K562 (cell line): ENCODE data around the gene YIPF1. TPM values are rescaled to one million over a fixed set of nuclear protein-coding genes. Genes with fewer than 3 reads are reported as not detected.
A peak's percentile ranks its signal among the peaks of the same experiment; 100 is the strongest.
"Not testable (repeated sequence)": the region's sequence is repeated elsewhere in the genome, so short reads cannot be mapped to it uniquely, and the experiment has no call there.

Source experiments
- ATAC-seq: fragments of 200-7000 bp; cut with Tn5 transposase; 3 replicates; pipeline ENCODE4 v1.9.1; 2020; ENCODE audit warnings: moderate library complexity
- BruUV-seq: library from RNA; stranded (reverse); fragments of 400-500 nt; replicated peaks from 2 replicates; lab custom pipeline; 2021; lab: Mats Ljungman, UMichigan
- CTCF ChIA-PET: fragments of 300-600 bp; formaldehyde crosslinking; extraction: SDS; loops from one replicate; lab custom pipeline; 2021; ENCODE audit warnings: low intra/inter-chr PET ratio; lab: Yijun Ruan, JAX
- POLR2A ChIA-PET: fragments of 300-600, 350-650 bp; sonication (Branson Sonifier 250); formaldehyde crosslinking; extraction: SDS; loops from one replicate; lab custom pipeline; 2021; ENCODE audit warnings: antibody characterized with exemption, inconsistent platforms; lab: Yijun Ruan, JAX
- DNase-seq, 4 experiments: peaks; one replicate each; pipeline versions ENCODE4 v3.0.0 to v3.0.0-alpha.2; 2011 to 2018; ENCODE audit warnings: low spot score in 3 of 4, mixed read lengths in 3 of 4; ENCODE audit errors: extremely low read depth in 1 of 4
- FAIRE-seq: peaks from 2 replicates; lab custom pipeline; 2011; peaks lifted over from hg19 to GRCh38; lab: Jason Lieb, UNC
- H2AFZ ChIP-seq: 2 replicates; pipeline ENCODE4 v1.6.0; 2011; ENCODE audit warnings: low read depth, low read length, control low read depth, inconsistent platforms
- H3K27ac ChIP-seq: fragments of 200-600 bp; 3 replicates; pipeline ENCODE4 v1.8.0; 2011; ENCODE audit warnings: low read depth, mild to moderate bottlenecking, control low read depth, inconsistent platforms, low read length, moderate library complexity, mixed read lengths; ENCODE audit errors: extremely low read depth
- H3K27me3 ChIP-seq, 2 experiments: fragments of 300-600 bp in 1 of 2; 2 replicates in 1 of 2; 3 replicates in 1 of 2; pipeline versions ENCODE4 v1.6.0 to v1.8.0; 2011; ENCODE audit warnings: inconsistent platforms in 2 of 2, low read length in 2 of 2, mild to moderate bottlenecking in 1 of 2, mixed read lengths in 1 of 2, moderate library complexity in 1 of 2; ENCODE audit not compliant: control insufficient read depth in 2 of 2, insufficient read depth in 2 of 2
- H3K36me3 ChIP-seq: fragments of 300-600 bp; 3 replicates; pipeline ENCODE4 v1.8.0; 2011; ENCODE audit warnings: mild to moderate bottlenecking, low read length, inconsistent platforms; ENCODE audit not compliant: control insufficient read depth, insufficient read depth
- H3K4me1 ChIP-seq, 2 experiments: fragments of 200-600 bp in 1 of 2; replicated peaks in 1 of 2; 2 replicates in 1 of 2; 3 replicates in 1 of 2; pipeline versions ENCODE4 v1.5.1 to v1.8.0; 2011; ENCODE audit warnings: inconsistent platforms in 2 of 2, low read length in 2 of 2, mild to moderate bottlenecking in 1 of 2, mixed read lengths in 1 of 2, moderate library complexity in 1 of 2; ENCODE audit not compliant: control insufficient read depth in 2 of 2, insufficient read depth in 2 of 2
- H3K4me2 ChIP-seq: 2 replicates; pipeline ENCODE4 v1.6.1; 2011; ENCODE audit warnings: low read length, control low read depth, inconsistent platforms, mixed read lengths; ENCODE audit not compliant: insufficient read depth
- H3K4me3 ChIP-seq: fragments of 200-600 bp; sonication (generic), shearing (Covaris generic); 2 replicates; pipeline ENCODE4 v1.5.1; 2016; ENCODE audit warnings: control low read depth, inconsistent platforms
- H3K79me2 ChIP-seq: fragments of 200-600 bp; 3 replicates; pipeline ENCODE4 v1.8.0; 2011; ENCODE audit warnings: low read length, inconsistent platforms; ENCODE audit not compliant: control insufficient read depth, insufficient read depth
- H3K9ac ChIP-seq, 2 experiments: 2 replicates each; pipeline versions ENCODE4 v1.6.0 to v1.6.1; 2011; ENCODE audit warnings: low read depth in 2 of 2, low read length in 2 of 2, control low read depth in 1 of 2, inconsistent platforms in 1 of 2, mild to moderate bottlenecking in 1 of 2, mixed read lengths in 1 of 2; ENCODE audit not compliant: insufficient read depth in 1 of 2
- H3K9me1 ChIP-seq: one replicate; pipeline ENCODE4 v1.6.0; 2011; ENCODE audit warnings: inconsistent platforms, mild to moderate bottlenecking, low read length, moderate library complexity; ENCODE audit not compliant: control insufficient read depth, insufficient read depth
- H3K9me3 ChIP-seq: replicated peaks from 2 replicates; pipeline ENCODE4 v1.5.1; 2011; ENCODE audit warnings: low read depth, low read length, inconsistent platforms; ENCODE audit not compliant: control insufficient read depth, insufficient read depth
- H4K20me1 ChIP-seq: replicated peaks from 2 replicates; pipeline ENCODE4 v1.6.1; 2011; ENCODE audit warnings: low read length, inconsistent platforms, mixed read lengths; ENCODE audit not compliant: control insufficient read depth, insufficient read depth
- ARID1B ChIP-seq: fragments of 450-650 bp; IDR thresholded peaks from 2 replicates; pipeline ENCODE4 v1.6.1; 2016; ENCODE audit warnings: antibody characterized with exemption, mild to moderate bottlenecking, inconsistent platforms
- CBX3 ChIP-seq, 2 experiments: IDR thresholded peaks; 1 replicate in 1 of 2; 2 replicates in 1 of 2; pipeline ENCODE4 v1.6.1; 2012; ENCODE audit warnings: inconsistent platforms in 2 of 2, low read length in 2 of 2, borderline replicate concordance in 1 of 2, control low read depth in 1 of 2
- CREB3L1 ChIP-seq: fragments of 450-650 bp; IDR thresholded peaks from 2 replicates; pipeline ENCODE4 v1.6.1; 2014; ENCODE audit warnings: low read depth, mild to moderate bottlenecking, moderate library complexity, borderline replicate concordance
- CTCF ChIP-seq, 3 experiments: IDR thresholded peaks in 2 of 3; conservative IDR thresholded peaks in 1 of 3; 2 replicates each; pipeline ENCODE4 v1.5.1; 2011 to 2012; ENCODE audit warnings: low read length in 3 of 3, mild to moderate bottlenecking in 3 of 3, control low read depth in 2 of 3, improper control_type of control experiment in 1 of 3, inconsistent platforms in 1 of 3, low read depth in 1 of 3, mixed read lengths in 1 of 3, moderate library complexity in 1 of 3; ENCODE audit not compliant: insufficient read depth in 2 of 3
- MEIS2 ChIP-seq: fragments of 450-650 bp; IDR thresholded peaks from 2 replicates; pipeline ENCODE4 v1.6.1; 2014; ENCODE audit warnings: mild to moderate bottlenecking; ENCODE audit not compliant: partially characterized antibody
- PBX2 ChIP-seq, 2 experiments: IDR thresholded peaks in 1 of 2; conservative IDR thresholded peaks in 1 of 2; 2 replicates each; pipeline ENCODE4 v1.6.1; 2016; ENCODE audit warnings: low read depth in 2 of 2, mild to moderate bottlenecking in 1 of 2, missing compliant biosample characterization in 1 of 2, missing genetic modification characterization in 1 of 2, moderate library complexity in 1 of 2
- PKNOX1 ChIP-seq: fragments of 450-650 bp; IDR thresholded peaks from 2 replicates; pipeline ENCODE4 v1.6.1; 2016
- WGBS: fragments of 100-300 bp; shearing (Covaris generic); methylation state at CpG from one replicate; pipeline ENCODE4 v1.1.6; 2016; ENCODE audit warnings: low coverage, mixed read lengths; ENCODE audit not compliant: insufficient coverage; ENCODE audit errors: missing lambda C conversion rate; 5-methylcytosine and 5-hydroxymethylcytosine counted together
- in situ Hi-C: fragments of 300-500 bp; cut with MboI; formaldehyde crosslinking; loops from 4 replicates; pipeline ENCODE4 v1.15.0; 2018; ENCODE audit warnings: inconsistent platforms, mixed read lengths
- intact Hi-C: fragments of 100-400 bp; cut with micrococcal nuclease; formaldehyde crosslinking; loops from 2 replicates; pipeline ENCODE4 v1.14.2; 2022
- polyA plus RNA-seq, 8 experiments: library from polyadenylated mRNA; depleted of rRNA in 4 of 8; stranded (reverse) in 5 of 8; unstranded in 3 of 8; fragments of >200 nt; fragmentation: Nextera tagmentation in 2 of 8; fragmentation: Illumina TruSeq in 1 of 8; extraction: Ambion mirVana in 2 of 8; extraction: Trizol in 1 of 8; gene quantifications; 2 replicates each; pipeline versions ENCODE4 v1.2.1 to v1.2.3, GENCODE V29; 2011 to 2014; ENCODE audit warnings: inconsistent platforms in 1 of 8, missing spikeins in 1 of 8
- total RNA-seq, 7 experiments: library from RNA; depleted of rRNA in 6 of 7; stranded (reverse); fragments of >200 nt in 6 of 7; fragmentation: Illumina TruSeq in 2 of 7; extraction: Trizol in 2 of 7; gene quantifications; 2 replicates each; pipeline versions ENCODE4 v1.2.1 to v1.2.3, GENCODE V29; 2011 to 2021; ENCODE audit warnings: low replicate concordance in 1 of 7

YIPF1 gene
- total and polyA plus RNA-seq, 9 of the 15 experiments (the other 6 are each of a cell fraction or from before 2014, with no cell fraction given): 11.5 to 37.5 (median 19.2) TPM

GRCh38 chr1:53815484-53815883 is 74.1 kb downstream of the YIPF1 start (continued):
- not testable (repeated sequence) for TF ChIP-seq PBX2 (CRISPR knock-in tag; IDR thresholded peaks at IDR 0.05; ENCODE audit: low read depth)
- peak; percentile 29; the same call in 1 of the 2 replicates for TF ChIP-seq PBX2 (tag; conservative IDR thresholded peaks at IDR 0.05; ENCODE audit: low read depth)
- TF ChIP-seq ARID1B: peak; percentile 45; the same call in 1 of the 2 replicates
- peak; percentile 53; the same call in 1 of the 2 replicates for TF ChIP-seq PKNOX1
- TF ChIP-seq MEIS2: peak; percentile 62

- H3K9me3 ChIP-seq: no peaks in the 10 kb centered on the region
- peaks cover 83% of the 10 kb centered on the region for H3K36me3 ChIP-seq
- H4K20me1 ChIP-seq: no peaks in the 10 kb centered on the region
- no peak overlapping the region for H3K4me3 ChIP-seq
- H3K9me1 ChIP-seq: no peaks in the 10 kb centered on the region
- WGBS: 79% methylated on average over 4 of the region's 4 CpGs
- H3K4me2 ChIP-seq: no peak overlapping the region
- CTCF ChIA-PET: interaction anchor here (0.8 kb wide), 1 partner anchor 10 kb away, joined by 5 read pairs; no protein-coding TSS in a partner anchor
- H3K9ac ChIP-seq: no peak overlapping the region
- peak; percentile 91 for ATAC-seq
- no TSS peak for BruUV-seq
- peak overlapping the region; percentile 69 for H3K27ac ChIP-seq
- peak overlapping the region; percentile 62 for H2AFZ ChIP-seq
- in situ Hi-C loops: no loop called here
- POLR2A ChIA-PET: interaction anchor here (0.6 to 2.3 kb wide), 3 partner anchors 9 to 15 kb away, joined by 3 to 9 read pairs (median 5); no protein-coding TSS in a partner anchor
- DNase-seq: peak; percentile 33 to 75 (median 36)
- peaks cover 9 to 10% of the 10 kb centered on the region in 2 experiments; a peak in 2 of 5 replicates for H3K4me1 ChIP-seq
- FAIRE-seq: peak; percentile 44
- peaks cover 37% of the 10 kb centered on the region for H3K79me2 ChIP-seq
- no peaks in the 10 kb centered on the region for H3K27me3 ChIP-seq
- intact Hi-C loops: no loop called here
- 0 out of 3 replicates have a peak, but pooled peaks of 1 of the 2 experiments have one; percentile 35 for TF ChIP-seq CBX3 (IDR thresholded peaks at IDR 0.05; ENCODE audit: borderline replicate concordance in 1 of 2, low read length in 2 of 2)
- peak; percentile 57 to 69 (median 60) for TF ChIP-seq CTCF (IDR thresholded peaks at IDR 0.05 in 2 of 3, conservative IDR thresholded peaks at IDR 0.05 in 1 of 3; ENCODE audit: insufficient read depth in 2 of 3, low read depth in 1 of 3, low read length in 3 of 3)
- peak; percentile 45; the same call in 1 of the 2 replicates for TF ChIP-seq CREB3L1
Observed at GRCh38 chr1:53811414-53811851, 78.2 kb downstream of the YIPF1 start.
